Central memory CD8-positive, alpha-beta T cell (primary cell): ENCODE results near the gene AGBL4.

ENCODE experiments used
- ATAC-seq: fragments of 150-1000 bp; cut with Tn5 transposase; replicated peaks from 2 replicates; pipeline ENCODE4 v1.10.0; 2022; ENCODE audit warnings: mild to moderate bottlenecking, moderate FRiP score, moderate number of reproducible peaks; ENCODE audit not compliant: poor library complexity, severe bottlenecking; ENCODE audit errors: extremely low read depth
- DNase-seq, 2 donors: peaks; one replicate each; pipeline ENCODE4 v3.0.0; 2021; ENCODE audit warnings: low spot score in 2 of 2
- H3K27ac Mint-ChIP-seq: one replicate; pipeline ENCODE4 v1.8.0; 2022; ENCODE audit warnings: low read depth, mild to moderate bottlenecking, moderate library complexity, mixed read lengths
- H3K27me3 Mint-ChIP-seq: one replicate; pipeline ENCODE4 v1.8.0; 2022; ENCODE audit warnings: mixed read lengths
- H3K36me3 Mint-ChIP-seq: one replicate; pipeline ENCODE4 v1.8.0; 2022; ENCODE audit warnings: mild to moderate bottlenecking, moderate library complexity, mixed read lengths; ENCODE audit not compliant: insufficient read depth
- H3K4me1 Mint-ChIP-seq: one replicate; pipeline ENCODE4 v1.8.0; 2022; ENCODE audit warnings: mixed read lengths
- H3K4me3 Mint-ChIP-seq: one replicate; pipeline ENCODE4 v1.8.0; 2022; ENCODE audit warnings: mild to moderate bottlenecking, moderate library complexity, mixed read lengths
- H3K9me3 Mint-ChIP-seq: one replicate; pipeline ENCODE4 v1.8.0; 2022; ENCODE audit warnings: mixed read lengths

The AGBL4 gene

GRCh38 chr1:48600182-48600581 is 1423.6 kb downstream of the AGBL4 start:
- no peaks in the 10 kb centered on the region for H3K9me3 Mint-ChIP-seq
- DNase-seq (no peak), ATAC-seq (no peak)
- H3K4me1 Mint-ChIP-seq = no peaks in the 10 kb centered on the region
- no peak overlapping the region for H3K4me3 Mint-ChIP-seq
- H3K27ac Mint-ChIP-seq = no peak overlapping the region
- H3K27me3 Mint-ChIP-seq = peaks cover 9% of the 10 kb centered on the region
- no peaks in the 10 kb centered on the region for H3K36me3 Mint-ChIP-seq

GRCh38 chr1:48597663-48598062 is 1426.1 kb downstream of the AGBL4 start:
- no peak for DNase-seq
- ATAC-seq = no peak
- Mint-ChIP-seq H3K9me3 (no peaks in the 10 kb centered on the region), H3K4me3 (no peak overlapping the region), H3K36me3 (no peaks in the 10 kb centered on the region), H3K27ac (no peak overlapping the region), H3K27me3 (peaks cover 14% of the 10 kb centered on the region), H3K4me1 (no peaks in the 10 kb centered on the region)

GRCh38 chr1:48596046-48596445 is 1427.7 kb downstream of the AGBL4 start:
- H3K27me3 Mint-ChIP-seq = peaks cover 14% of the 10 kb centered on the region
- H3K4me1 Mint-ChIP-seq = no peaks in the 10 kb centered on the region
- ATAC-seq (no peak), DNase-seq (no peak)
- no peak overlapping the region for H3K27ac Mint-ChIP-seq
- no peaks in the 10 kb centered on the region for H3K36me3 Mint-ChIP-seq
- H3K4me3 Mint-ChIP-seq = no peak overlapping the region
- H3K9me3 Mint-ChIP-seq = no peaks in the 10 kb centered on the region

GRCh38 chr1:48595613-48596012 is 1428.1 kb downstream of the AGBL4 start:
- no peak overlapping the region for H3K4me3 Mint-ChIP-seq

GRCh38 chr1:48592330-48592729 is 1431.4 kb downstream of the AGBL4 start:
- DNase-seq (no peak), ATAC-seq (no peak)
- Mint-ChIP-seq H3K4me1 (no peaks in the 10 kb centered on the region), H3K9me3 (no peaks in the 10 kb centered on the region), H3K27ac (no peak overlapping the region), H3K36me3 (no peaks in the 10 kb centered on the region), H3K27me3 (peaks cover 14% of the 10 kb centered on the region), H3K4me3 (no peak overlapping the region)

More at GRCh38 chr1:48595613-48596012, 1428.1 kb downstream of the AGBL4 start:
- Mint-ChIP-seq H3K27me3 (peaks cover 14% of the 10 kb centered on the region), H3K36me3 (no peaks in the 10 kb centered on the region), H3K9me3 (no peaks in the 10 kb centered on the region), H3K27ac (no peak overlapping the region), H3K4me1 (no peaks in the 10 kb centered on the region)
- no peak for DNase-seq
- no peak for ATAC-seq

GRCh38 chr1:48591181-48591580 is 1432.6 kb downstream of the AGBL4 start:
- ATAC-seq (no peak), DNase-seq (no peak)
- no peaks in the 10 kb centered on the region for H3K36me3 Mint-ChIP-seq
- no peaks in the 10 kb centered on the region for H3K4me1 Mint-ChIP-seq
- H3K9me3 Mint-ChIP-seq = no peaks in the 10 kb centered on the region
- H3K4me3 Mint-ChIP-seq = no peak overlapping the region
- H3K27me3 Mint-ChIP-seq = peaks cover 25% of the 10 kb centered on the region
- no peak overlapping the region for H3K27ac Mint-ChIP-seq

GRCh38 chr1:48588061-48588460 is 1435.7 kb downstream of the AGBL4 start:
- no peaks in the 10 kb centered on the region for H3K9me3 Mint-ChIP-seq
- ATAC-seq (no peak), DNase-seq (no peak)
- H3K4me3 Mint-ChIP-seq = no peak overlapping the region
- H3K27ac Mint-ChIP-seq = no peak overlapping the region
- H3K4me1 Mint-ChIP-seq = no peaks in the 10 kb centered on the region
- no peaks in the 10 kb centered on the region for H3K36me3 Mint-ChIP-seq
- H3K27me3 Mint-ChIP-seq = peaks cover 17% of the 10 kb centered on the region

GRCh38 chr1:48582408-48582807 is 1441.3 kb downstream of the AGBL4 start:
- no peak for ATAC-seq
- no peak for DNase-seq
- no peaks in the 10 kb centered on the region for H3K9me3 Mint-ChIP-seq

GRCh38 chr1:48581270-48581669 is 1442.5 kb downstream of the AGBL4 start:
- H3K4me3 Mint-ChIP-seq = no peak overlapping the region
- H3K27me3 Mint-ChIP-seq = peaks cover 16% of the 10 kb centered on the region
- H3K27ac Mint-ChIP-seq = no peak overlapping the region
- no peaks in the 10 kb centered on the region for H3K36me3 Mint-ChIP-seq
- no peak for ATAC-seq
- no peaks in the 10 kb centered on the region for H3K9me3 Mint-ChIP-seq
- no peaks in the 10 kb centered on the region for H3K4me1 Mint-ChIP-seq
- no peak for DNase-seq

More at GRCh38 chr1:48582408-48582807, 1441.3 kb downstream of the AGBL4 start:
- Mint-ChIP-seq H3K4me1 (no peaks in the 10 kb centered on the region), H3K4me3 (no peak overlapping the region), H3K27ac (no peak overlapping the region), H3K36me3 (no peaks in the 10 kb centered on the region), H3K27me3 (peaks cover 26% of the 10 kb centered on the region)

- no peak overlapping the region for H3K4me3 Mint-ChIP-seq
Measured at GRCh38 chr1:48576565-48576964, 1447.2 kb downstream of the AGBL4 start.

GRCh38 chr1:48572646-48573258 is 1451.0 kb downstream of the AGBL4 start:
- Mint-ChIP-seq H3K36me3 (no peaks in the 10 kb centered on the region), H3K4me3 (no peak overlapping the region), H3K27ac (no peak overlapping the region), H3K4me1 (no peaks in the 10 kb centered on the region), H3K27me3 (peaks cover 16% of the 10 kb centered on the region), H3K9me3 (no peaks in the 10 kb centered on the region)
- ATAC-seq (no peak), DNase-seq (no peak)

More at GRCh38 chr1:48576565-48576964, 1447.2 kb downstream of the AGBL4 start:
- ATAC-seq (no peak), DNase-seq (no peak)
- no peak overlapping the region for H3K27ac Mint-ChIP-seq
- peaks cover 15% of the 10 kb centered on the region for H3K27me3 Mint-ChIP-seq
- no peaks in the 10 kb centered on the region for H3K36me3 Mint-ChIP-seq
- H3K9me3 Mint-ChIP-seq = no peaks in the 10 kb centered on the region
- no peaks in the 10 kb centered on the region for H3K4me1 Mint-ChIP-seq

GRCh38 chr1:48572134-48572533 is 1451.6 kb downstream of the AGBL4 start:
- DNase-seq (no peak), ATAC-seq (no peak)
- Mint-ChIP-seq H3K4me1 (no peaks in the 10 kb centered on the region), H3K27me3 (peaks cover 21% of the 10 kb centered on the region), H3K36me3 (no peaks in the 10 kb centered on the region), H3K4me3 (no peak overlapping the region), H3K9me3 (no peaks in the 10 kb centered on the region), H3K27ac (no peak overlapping the region)

- no peaks in the 10 kb centered on the region for H3K36me3 Mint-ChIP-seq
- no peak overlapping the region for H3K4me3 Mint-ChIP-seq
- no peaks in the 10 kb centered on the region for H3K9me3 Mint-ChIP-seq
- H3K4me1 Mint-ChIP-seq = no peaks in the 10 kb centered on the region
- H3K27me3 Mint-ChIP-seq = peaks cover 23% of the 10 kb centered on the region
- H3K27ac Mint-ChIP-seq = no peak overlapping the region
- no peak for DNase-seq
- no peak for ATAC-seq
Measured at GRCh38 chr1:48571303-48571987, 1452.3 kb downstream of the AGBL4 start.
